H1 (cell line): ENCODE measurements around the gene CRTAP. TPM values are rescaled to one million over a fixed set of nuclear protein-coding genes. Genes with fewer than 3 reads are reported as not detected.

Source experiments
- CTCF ChIA-PET: fragments of 300-600 bp; sonication (Branson Sonifier 250); formaldehyde crosslinking; loops from one replicate; lab custom pipeline; 2021; ENCODE audit not compliant: partially characterized antibody; lab: Charles Lee
- POLR2A ChIA-PET: fragments of 300-600 bp; sonication (Branson Sonifier 250); formaldehyde crosslinking; loops from one replicate; lab custom pipeline; 2021; ENCODE audit warnings: inconsistent platforms; ENCODE audit not compliant: partially characterized antibody; lab: Charles Lee
- DNase-seq, 2 experiments: peaks; one replicate each; pipeline versions ENCODE4 v3.0.0 to v3.0.0-alpha.2; 2010 to 2022; ENCODE audit warnings: low spot score in 2 of 2, low read depth in 1 of 2, mixed read lengths in 1 of 2
- FAIRE-seq: peaks from 2 replicates; lab custom pipeline; 2011; peaks lifted over from hg19 to GRCh38; lab: Jason Lieb, UNC
- H2AFZ ChIP-seq: 2 replicates; pipeline ENCODE4 v1.8.1; 2012; ENCODE audit warnings: low read length, inconsistent platforms
- H2AK5ac ChIP-seq: 2 replicates; pipeline ENCODE4 v1.6.1; 2013; ENCODE audit warnings: low read depth, low read length
- H2BK120ac ChIP-seq: replicated peaks from 2 replicates; pipeline ENCODE3; 2013; ENCODE audit warnings: low read depth, low read length, inconsistent platforms
- H2BK12ac ChIP-seq: 2 replicates; pipeline ENCODE4 v1.6.1; 2013; ENCODE audit warnings: low read depth, low read length
- H2BK15ac ChIP-seq: 2 replicates; pipeline ENCODE4 v1.6.1; 2013; ENCODE audit warnings: low read length
- H2BK20ac ChIP-seq: 2 replicates; pipeline ENCODE4 v1.6.1; 2013; ENCODE audit warnings: low read length
- H2BK5ac ChIP-seq: 2 replicates; pipeline ENCODE4 v1.6.1; 2013; ENCODE audit warnings: low read depth, low read length
- H3K14ac ChIP-seq: 2 replicates; pipeline ENCODE4 v1.6.1; 2013; ENCODE audit warnings: inconsistent platforms; ENCODE audit not compliant: insufficient read length
- H3K18ac ChIP-seq: 2 replicates; pipeline ENCODE4 v1.6.1; 2013; ENCODE audit warnings: low read length; ENCODE audit errors: extremely low read depth
- H3K23ac ChIP-seq: 2 replicates; pipeline ENCODE4 v1.6.1; 2013; ENCODE audit warnings: inconsistent platforms; ENCODE audit not compliant: insufficient read length
- H3K23me2 ChIP-seq: 2 replicates; pipeline ENCODE4 v1.6.1; 2013; ENCODE audit warnings: low read depth, low read length
- H3K27ac ChIP-seq: 2 replicates; pipeline ENCODE4 v1.6.1; 2011; ENCODE audit warnings: low read depth, low read length, inconsistent platforms
- H3K27me3 ChIP-seq, 4 experiments: replicated peaks in 1 of 4; 1 replicate in 1 of 4; 2 replicates in 3 of 4; pipeline versions ENCODE4 v1.6.1 to v1.8.1; 2011 to 2013; ENCODE audit warnings: low read length in 3 of 4, mild to moderate bottlenecking in 3 of 4, inconsistent platforms in 2 of 4, mixed read lengths in 2 of 4, moderate library complexity in 1 of 4; ENCODE audit not compliant: control insufficient read depth in 3 of 4, insufficient read depth in 3 of 4; ENCODE audit errors: extremely low read depth in 1 of 4
- H3K36me3 ChIP-seq, 4 experiments: 2 replicates each; pipeline versions ENCODE4 v1.6.1 to v1.8.1; 2011 to 2013; ENCODE audit warnings: mild to moderate bottlenecking in 4 of 4, low read length in 3 of 4, moderate library complexity in 2 of 4, control low read depth in 1 of 4, inconsistent platforms in 1 of 4; ENCODE audit not compliant: insufficient read depth in 4 of 4, control insufficient read depth in 2 of 4
- H3K4ac ChIP-seq: replicated peaks from 2 replicates; pipeline ENCODE3; 2013; ENCODE audit warnings: low read length, low read depth, mixed read lengths, inconsistent platforms; ENCODE audit not compliant: insufficient read length
- H3K4me1 ChIP-seq, 4 experiments: replicated peaks in 1 of 4; 1 replicate in 1 of 4; 2 replicates in 3 of 4; pipeline versions ENCODE4 v1.6.1 to v1.8.1; 2011 to 2013; ENCODE audit warnings: low read length in 3 of 4, inconsistent platforms in 2 of 4, mixed read lengths in 1 of 4; ENCODE audit not compliant: insufficient read depth in 4 of 4, control insufficient read depth in 3 of 4
- H3K4me2 ChIP-seq, 2 experiments: 2 replicates each; pipeline versions ENCODE4 v1.6.1 to v1.8.1; 2011 to 2013; ENCODE audit warnings: low read depth in 2 of 2, low read length in 2 of 2, control low read depth in 1 of 2, inconsistent platforms in 1 of 2, mild to moderate bottlenecking in 1 of 2; ENCODE audit not compliant: insufficient read depth in 1 of 2
- H3K4me3 ChIP-seq, 4 experiments: fragments of 200-600, 300-600 bp in 1 of 4; sonication (generic), shearing (Covaris generic), sonication (Bioruptor Twin) in 1 of 4; 2 replicates each; pipeline versions ENCODE4 v1.5.1 to v1.8.1; 2011 to 2016; ENCODE audit warnings: low read length in 4 of 4, low read depth in 3 of 4, control low read depth in 2 of 4, inconsistent platforms in 2 of 4, mild to moderate bottlenecking in 2 of 4, mixed read lengths in 1 of 4, moderate library complexity in 1 of 4; ENCODE audit not compliant: insufficient read depth in 2 of 4; ENCODE audit errors: extremely low read depth in 1 of 4
- H3K56ac ChIP-seq: replicated peaks from 2 replicates; pipeline ENCODE3; 2013; ENCODE audit warnings: low read depth, mild to moderate bottlenecking, mixed read lengths, low read length, inconsistent platforms; ENCODE audit not compliant: insufficient read length
- H3K79me1 ChIP-seq: 2 replicates; pipeline ENCODE4 v1.6.1; 2013; ENCODE audit warnings: low read depth, low read length, control low read depth
- H3K79me2 ChIP-seq, 2 experiments: 2 replicates each; pipeline versions ENCODE4 v1.6.1 to v1.8.1; 2012 to 2013; ENCODE audit warnings: low read length in 2 of 2, mild to moderate bottlenecking in 2 of 2, inconsistent platforms in 1 of 2; ENCODE audit not compliant: insufficient read depth in 2 of 2, control insufficient read depth in 1 of 2
- H3K9ac ChIP-seq, 4 experiments: replicated peaks in 1 of 4; 1 replicate in 1 of 4; 2 replicates in 3 of 4; pipeline versions ENCODE4 v1.6.1 to v1.8.1; 2011 to 2013; ENCODE audit warnings: low read depth in 3 of 4, low read length in 3 of 4, control low read depth in 2 of 4, mild to moderate bottlenecking in 2 of 4, moderate library complexity in 2 of 4, inconsistent platforms in 1 of 4; ENCODE audit errors: extremely low read depth in 1 of 4
- H3K9me3 ChIP-seq, 2 experiments: 2 replicates each; pipeline versions ENCODE4 v1.6.1 to v1.8.1; 2012 to 2013; ENCODE audit warnings: mild to moderate bottlenecking in 2 of 2, moderate library complexity in 2 of 2, control low read depth in 1 of 2, inconsistent platforms in 1 of 2, low read depth in 1 of 2, low read length in 1 of 2, mixed read lengths in 1 of 2; ENCODE audit not compliant: insufficient read depth in 2 of 2
- H4K20me1 ChIP-seq, 2 experiments: replicated peaks in 1 of 2; 2 replicates each; pipeline versions ENCODE3 to v1.8.1; 2011 to 2013; ENCODE audit warnings: inconsistent platforms in 2 of 2, low read length in 2 of 2, mild to moderate bottlenecking in 1 of 2; ENCODE audit not compliant: insufficient read depth in 2 of 2, control insufficient read depth in 1 of 2
- H4K5ac ChIP-seq: 2 replicates; pipeline ENCODE4 v1.6.1; 2013; ENCODE audit warnings: low read length, low read depth, mixed read lengths, inconsistent platforms; ENCODE audit not compliant: insufficient read length
- H4K8ac ChIP-seq: 2 replicates; pipeline ENCODE4 v1.8.0; 2013; ENCODE audit warnings: mild to moderate bottlenecking, moderate library complexity, low read length, inconsistent platforms; ENCODE audit not compliant: insufficient read depth; ENCODE audit errors: extremely low read depth
- H4K91ac ChIP-seq: replicated peaks from 2 replicates; pipeline ENCODE3; 2013; ENCODE audit warnings: low read length, mixed read lengths, inconsistent platforms; ENCODE audit not compliant: insufficient read length
- CHD1 ChIP-seq: IDR thresholded peaks from 2 replicates; pipeline ENCODE4 v1.6.1; 2012; ENCODE audit warnings: low read depth, low read length, improper control_type of control experiment
- CHD2 ChIP-seq: IDR thresholded peaks from 2 replicates; pipeline ENCODE4 v1.6.1; 2012; ENCODE audit warnings: low read length, improper control_type of control experiment
- CTBP2 ChIP-seq: IDR thresholded peaks from 2 replicates; pipeline ENCODE4 v1.7.0; 2011; ENCODE audit warnings: borderline replicate concordance, mild to moderate bottlenecking, moderate library complexity, mixed read lengths, low read length; ENCODE audit not compliant: insufficient read depth, insufficient read length
- EZH2 ChIP-seq: fragments of 200-600 bp; sonication (generic); IDR thresholded peaks from 2 replicates; pipeline ENCODE4 v1.7.1; 2012; ENCODE audit warnings: low read depth, mild to moderate bottlenecking, moderate library complexity, low read length, inconsistent platforms; ENCODE audit not compliant: severe bottlenecking
- RAD21 ChIP-seq, 2 experiments: IDR thresholded peaks in 1 of 2; conservative IDR thresholded peaks in 1 of 2; 2 replicates each; pipeline ENCODE4 v1.6.1; 2011; ENCODE audit warnings: low read depth in 2 of 2, low read length in 2 of 2, improper control_type of control experiment in 1 of 2, inconsistent platforms in 1 of 2, mild to moderate bottlenecking in 1 of 2, moderate library complexity in 1 of 2
- RNF2 ChIP-seq: fragments of 200-900, 300-1000 bp; sonication (generic); IDR thresholded peaks from 2 replicates; pipeline ENCODE4 v1.7.1; 2016; ENCODE audit warnings: borderline replicate concordance, low read depth, mild to moderate bottlenecking, antibody characterized with exemption, low read length; ENCODE audit not compliant: poor library complexity, severe bottlenecking; ENCODE audit errors: missing control alignments
- SP1 ChIP-seq: IDR thresholded peaks from 2 replicates; pipeline ENCODE4 v1.6.1; 2011; ENCODE audit warnings: low read depth, low read length
- SP2 ChIP-seq: IDR thresholded peaks from 2 replicates; pipeline ENCODE4 v1.6.1; 2012; ENCODE audit warnings: mild to moderate bottlenecking, low read length, inconsistent platforms
- ZNF274 ChIP-seq: IDR thresholded peaks from 2 replicates; pipeline ENCODE4 v1.7.0; 2012; ENCODE audit warnings: low read length, borderline replicate concordance; ENCODE audit errors: extremely low read depth
- WGBS, 2 experiments: shearing (Covaris generic) in 1 of 2; methylation state at CpG; one replicate each; pipeline versions ENCODE4 v1.1.6 to v1.1.7; 2013 to 2015; ENCODE audit warnings: low lambda C conversion rate in 2 of 2, mixed read lengths in 2 of 2, inconsistent platforms in 1 of 2, low coverage in 1 of 2, missing lambda C conversion rate in 1 of 2; ENCODE audit not compliant: insufficient replicate concordance in 2 of 2, insufficient coverage in 1 of 2, insufficient read length in 1 of 2; ENCODE audit errors: extremely low coverage in 1 of 2, missing lambda C conversion rate in 1 of 2; 5-methylcytosine and 5-hydroxymethylcytosine counted together
- polyA plus RNA-seq, 7 experiments: library from polyadenylated mRNA; depleted of rRNA in 3 of 7; stranded (reverse) in 5 of 7; unstranded in 2 of 7; fragments of >200 nt in 5 of 7; fragments of 200-250 nt in 2 of 7; gene quantifications; 1 replicate in 5 of 7; 2 replicates in 1 of 7; 4 replicates in 1 of 7; pipeline versions ENCODE4 v1.2.1 to v1.2.3, GENCODE V29; 2011 to 2013; ENCODE audit warnings: missing spikeins in 2 of 7, mixed read lengths in 2 of 7
- total RNA-seq: library from RNA; stranded (reverse); fragmentation: NEBNext Ultra II Directional; extraction: Animal tissue kit (Norgen Biotek cat#: 25700); gene quantifications from 2 replicates; pipeline ENCODE4 v1.2.1, GENCODE V29; 2021

Gene CRTAP
- total and polyA plus RNA-seq, 2 of the 8 experiments (the other 6 are each of a cell fraction or from before 2014, with no cell fraction given) = 159 to 188 TPM

GRCh38 chr3:33092496-33093254, 21.1 kb upstream of the CRTAP start:
- Histone ChIP-seq H3K56ac (no peak overlapping the region), H3K79me1 (peaks cover 23% of the 10 kb centered on the region), H3K4ac (no peak overlapping the region), H4K5ac (no peak overlapping the region), H2AFZ (no peak overlapping the region), H3K4me1 (peaks cover 0 to 3% (median 2%) of the 10 kb centered on the region in 4 experiments; a peak in 4 of 7 replicates), H3K23ac (no peak overlapping the region), H2BK5ac (no peak overlapping the region), H2BK20ac (no peak overlapping the region), H2BK12ac (no peak overlapping the region), H3K9ac (no peak overlapping the region; a peak in 1 of 7 replicates), H3K18ac (no peak overlapping the region), H3K14ac (no peak overlapping the region), H3K36me3 (peaks cover 3 to 9% (median 7%) of the 10 kb centered on the region in 4 experiments; a peak in 6 of 8 replicates), H2BK120ac (no peak overlapping the region), H3K27ac (no peak overlapping the region), H2BK15ac (no peak overlapping the region), H3K4me3 (no peak overlapping the region), H3K79me2 (peaks cover 0 to 53% of the 10 kb centered on the region in 2 experiments; a peak in 2 of 4 replicates), H4K91ac (no peak overlapping the region), H3K9me3 (no peaks in the 10 kb centered on the region), H3K27me3 (no peaks in the 10 kb centered on the region; a peak in 2 of 7 replicates), H4K20me1 (peaks cover 0 to 16% of the 10 kb centered on the region in 2 experiments), H3K23me2 (peaks cover 10% of the 10 kb centered on the region), H4K8ac (peak overlapping the region; percentile 35), H2AK5ac (no peak overlapping the region), H3K4me2 (no peak overlapping the region)
- ChIA-PET CTCF (interaction anchor here (1.2 to 3.6 kb wide), 7 partner anchors 8 to 144 kb away, joined by 4 to 33 read pairs (median 4); no protein-coding TSS in a partner anchor), POLR2A (interaction anchor here (2.3 kb wide), 1 partner anchor 8 kb away, joined by 8 read pairs; no protein-coding TSS in a partner anchor)
- no peak for DNase-seq
- WGBS, 2 experiments = 92% methylated on average over 9 of the region's 9 CpGs; no CpG with 5 or more reads in 1 of the 2 experiments
- no peak for FAIRE-seq
- TF ChIP-seq EZH2 (no peak), RNF2 (no peak), RAD21 (IDR thresholded peaks at IDR 0.05 in 1 of 2, conservative IDR thresholded peaks at IDR 0.05 in 1 of 2; ENCODE audit: low read depth in 2 of 2, low read length in 2 of 2) (no peak), CHD2 (no peak), SP2 (no peak), CHD1 (no peak), SP1 (no peak), ZNF274 (no peak), CTBP2 (no peak)
